Left ventricle myocardium superior (tissue), 1 donor: ENCODE results near the gene COL5A3. TPM values are rescaled to one million over a fixed set of nuclear protein-coding genes. Genes with fewer than 3 reads are reported as not detected.

Experiments used
- ATAC-seq: fragments of 200-7000 bp; cut with Tn5 transposase; one replicate; pipeline ENCODE4 v1.9.1; 2020; ENCODE audit warnings: mild to moderate bottlenecking, moderate library complexity
- DNase-seq: peaks from one replicate; pipeline ENCODE4 v3.0.0-alpha.2; 2020
- intact Hi-C: fragments of 100-400 bp; cut with micrococcal nuclease; formaldehyde crosslinking; loops from one replicate; pipeline ENCODE4 v1.11.0; 2022
- microRNA-seq: library from miRNA; unstranded; fragments of <30 nt; microRNA quantifications from one replicate; pipeline ENCODE4 v1.2.0, GENCODE V29; 2020; ENCODE audit warnings: borderline number of aligned reads
- total RNA-seq: library from RNA; stranded (reverse); fragmentation: NEBNext Ultra II Directional; extraction: Animal tissue kit (Norgen Biotek cat#: 25700); gene quantifications from one replicate; pipeline ENCODE4 v1.2.1, GENCODE V29; 2021
- donor health status: DM: no; HTN: yes; CAD: no; lungs with severe emphysema.

Gene COL5A3
- total RNA-seq, 1 donor from 2014 or later, result 9.6 TPM

GRCh38 chr19:9914315-9915207 is 95.7 kb downstream of the COL5A3 start:
- intact Hi-C loops, result no loop called here
- ATAC-seq, result peak; percentile 83

GRCh38 chr19:9914001-9914314 is 96.3 kb downstream of the COL5A3 start:
- DNase-seq (no peak), ATAC-seq (peak; percentile 9)
- intact Hi-C loops, result no loop called here

More at GRCh38 chr19:9914315-9915207, 95.7 kb downstream of the COL5A3 start:
- DNase-seq, result peak; percentile 80

- intact Hi-C loops, result no loop called here
- DNase-seq (peak; percentile 49), ATAC-seq (peak; percentile 19)
Observed at GRCh38 chr19:9913237-9914000, 96.9 kb downstream of the COL5A3 start.

- intact Hi-C loops, result no loop called here
- no peak for DNase-seq
- no peak for ATAC-seq
Observed at GRCh38 chr19:9912551-9913236, 97.6 kb downstream of the COL5A3 start.

- intact Hi-C loops, result no loop called here
- no peak for ATAC-seq
- DNase-seq, result no peak
Observed at GRCh38 chr19:9911524-9912185, 98.6 kb downstream of the COL5A3 start.

DNA sequence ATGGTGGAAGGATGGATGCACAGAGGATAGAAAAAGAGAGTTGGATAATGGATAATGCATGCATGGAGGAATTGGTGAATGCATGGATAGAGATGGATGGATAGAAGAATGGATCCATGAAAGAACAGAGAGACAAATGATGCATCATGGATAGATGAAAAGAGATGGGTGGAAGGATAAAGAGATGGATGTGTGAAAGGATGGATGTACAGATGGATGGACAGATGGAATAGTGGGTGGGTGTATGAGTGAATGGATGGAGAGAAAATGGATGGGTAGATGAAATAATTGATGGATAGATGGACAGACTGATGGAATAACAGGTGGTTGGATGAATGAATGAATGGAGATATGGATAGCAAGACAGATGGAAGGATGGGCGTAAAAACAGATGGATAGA is 99.7 kb downstream of the COL5A3 start:
- no peak for DNase-seq
- intact Hi-C loops, result no loop called here
- ATAC-seq, result no peak

Small RNA genes lying within 50 kb of the gene (microRNA-seq; reads per million reads assigned to microRNA genes)
- not detected for gene MIR5589

Other genes with a start within 250 kb of the COL5A3 start
- 10.8 TPM for gene ZNF846, start 241.8 kb downstream of the COL5A3 start, total RNA-seq
- 11.2 TPM for gene FBXL12, start 191.4 kb downstream of the COL5A3 start, total RNA-seq
- 580 TPM for gene UBL5, start 182.6 kb downstream of the COL5A3 start, total RNA-seq
- 92.8 TPM for gene PIN1, start 175.2 kb downstream of the COL5A3 start, total RNA-seq
- gene OLFM2, start 74.0 kb downstream of the COL5A3 start, total RNA-seq, result 1.8 TPM
- not detected for gene RDH8, start 3.0 kb upstream of the COL5A3 start, total RNA-seq
- gene SHFL, start 75.8 kb upstream of the COL5A3 start, total RNA-seq, result 8.2 TPM
- not detected for gene ANGPTL6, start 92.2 kb upstream of the COL5A3 start, total RNA-seq
- 21.4 TPM for gene PPAN, start 95.9 kb upstream of the COL5A3 start, total RNA-seq
- 4.2 TPM for gene P2RY11, start 101.2 kb upstream of the COL5A3 start, total RNA-seq
- 179 TPM for gene EIF3G, start 109.4 kb upstream of the COL5A3 start, total RNA-seq
- gene DNMT1, start 184.4 kb upstream of the COL5A3 start, total RNA-seq, result 25.1 TPM
- gene S1PR2, start 220.8 kb upstream of the COL5A3 start, total RNA-seq, result 5.3 TPM
- gene MRPL4, start 241.7 kb upstream of the COL5A3 start, total RNA-seq, result 71.2 TPM